Fibroblast of lung (primary cell): Measurements from ENCODE around the gene C11orf97. TPM values are rescaled to one million over a fixed set of nuclear protein-coding genes. Genes with fewer than 3 reads are reported as not detected.

Experiments
- DNase-seq, 2 donors: peaks; one replicate each; pipeline versions ENCODE4 v3.0.0 to v3.0.0-alpha.2; 2010; ENCODE audit warnings: low read depth in 2 of 2
- H2AFZ ChIP-seq: 2 replicates; pipeline ENCODE4 v1.5.1; 2012; ENCODE audit warnings: low read length, control low read depth, inconsistent platforms
- H3K27ac ChIP-seq: 2 replicates; pipeline ENCODE4 v1.5.1; 2011; ENCODE audit warnings: low read length, control low read depth; ENCODE audit not compliant: insufficient read depth
- H3K27me3 ChIP-seq: 2 replicates; pipeline ENCODE4 v1.5.1; 2011; ENCODE audit warnings: mild to moderate bottlenecking, low read length; ENCODE audit not compliant: control insufficient read depth, insufficient read depth
- H3K36me3 ChIP-seq: 2 replicates; pipeline ENCODE4 v1.5.1; 2011; ENCODE audit warnings: low read length; ENCODE audit not compliant: control insufficient read depth, insufficient read depth
- H3K4me1 ChIP-seq: 2 replicates; pipeline ENCODE4 v1.5.1; 2011; ENCODE audit warnings: low read length; ENCODE audit not compliant: control insufficient read depth, insufficient read depth; ENCODE audit errors: extremely low read depth
- H3K4me2 ChIP-seq: 2 replicates; pipeline ENCODE4 v1.5.1; 2011; ENCODE audit warnings: low read length, control low read depth; ENCODE audit not compliant: insufficient read depth; ENCODE audit errors: extremely low read depth
- H3K4me3 ChIP-seq, 4 experiments: fragments of 200-600 bp in 1 of 4; sonication (generic) in 1 of 4; replicated peaks in 1 of 4; 2 replicates each; pipeline ENCODE4 v1.5.1; 2011 to 2016; ENCODE audit warnings: low read length in 4 of 4, low read depth in 3 of 4, mild to moderate bottlenecking in 3 of 4, control low read depth in 2 of 4, inconsistent platforms in 1 of 4, mixed read lengths in 1 of 4; ENCODE audit not compliant: insufficient read depth in 1 of 4; ENCODE audit errors: control extremely low read depth in 1 of 4
- H3K79me2 ChIP-seq: 2 replicates; pipeline ENCODE4 v1.5.1; 2012; ENCODE audit warnings: mild to moderate bottlenecking, low read length, inconsistent platforms; ENCODE audit not compliant: control insufficient read depth, insufficient read depth
- H3K9ac ChIP-seq: 2 replicates; pipeline ENCODE4 v1.5.1; 2011; ENCODE audit warnings: mild to moderate bottlenecking, low read length, control low read depth; ENCODE audit not compliant: insufficient read depth
- H3K9me3 ChIP-seq: 2 replicates; pipeline ENCODE4 v1.5.1; 2012; ENCODE audit warnings: low read depth, low read length; ENCODE audit not compliant: control insufficient read depth, insufficient read depth
- H4K20me1 ChIP-seq: 2 replicates; pipeline ENCODE4 v1.5.1; 2011; ENCODE audit warnings: low read length; ENCODE audit not compliant: control insufficient read depth, insufficient read depth; ENCODE audit errors: extremely low read depth
- EZH2 ChIP-seq: IDR thresholded peaks from 2 replicates; pipeline ENCODE4 v1.5.1; 2012; ENCODE audit warnings: low read length, control low read depth, mild to moderate bottlenecking; ENCODE audit errors: missing control alignments
- polyA plus RNA-seq, 2 donors: library from polyadenylated mRNA; depleted of rRNA in 1 of 2; stranded (reverse) in 1 of 2; unstranded in 1 of 2; fragments of >200 nt; gene quantifications; 2 replicates each; pipeline ENCODE4 v1.2.1, GENCODE V29; 2011 to 2012; ENCODE audit warnings: missing spikeins in 1 of 2
- total RNA-seq: library from RNA; depleted of rRNA; stranded (reverse); fragments of >200 nt; gene quantifications from 2 replicates; pipeline ENCODE4 v1.2.1, GENCODE V29; 2014
- TF ChIP-seq, protein P1 (sequence below), 2 donors: IDR thresholded peaks in 1 of 2; conservative IDR thresholded peaks in 1 of 2; 1 replicate in 1 of 2; 2 replicates in 1 of 2; pipeline ENCODE4 v1.5.1; 2011 to 2012; ENCODE audit warnings: low read length in 2 of 2, control low read depth in 1 of 2, inconsistent platforms in 1 of 2, low read depth in 1 of 2, mild to moderate bottlenecking in 1 of 2

Gene C11orf97
- total and polyA plus RNA-seq, 2 donors (not counting 1 experiment from before 2014, with no cell fraction given): not detected

DNA sequence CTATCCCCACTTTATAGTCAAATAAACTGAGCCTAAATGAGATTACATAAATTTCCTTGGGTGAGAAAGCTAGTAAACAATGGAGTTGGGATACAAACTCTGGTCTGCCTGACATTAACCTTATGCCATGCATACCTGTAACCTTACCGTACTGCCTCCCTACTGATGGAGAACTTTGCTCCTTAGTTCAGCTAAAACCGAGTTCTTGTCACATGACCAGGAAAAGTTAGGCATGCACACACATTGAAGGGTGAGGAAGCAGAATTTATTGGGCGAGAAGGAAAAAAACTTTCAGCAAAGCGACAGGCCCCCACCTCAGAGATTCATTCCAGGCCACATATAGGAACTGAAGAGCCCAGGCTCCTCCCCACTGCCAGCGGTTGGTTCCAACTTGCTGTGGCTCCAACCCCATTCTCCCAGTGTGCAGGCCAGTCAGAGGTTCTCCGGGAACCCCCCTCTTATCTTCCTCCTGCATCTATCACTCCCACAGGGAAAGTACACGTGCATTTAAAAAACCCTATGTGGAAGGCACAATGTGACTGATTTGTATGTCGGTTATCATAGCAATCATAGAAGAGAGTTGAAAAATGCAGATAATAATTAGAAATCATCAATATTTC is 51.7 kb downstream of the C11orf97 start:
- TF ChIP-seq, protein P1, sequence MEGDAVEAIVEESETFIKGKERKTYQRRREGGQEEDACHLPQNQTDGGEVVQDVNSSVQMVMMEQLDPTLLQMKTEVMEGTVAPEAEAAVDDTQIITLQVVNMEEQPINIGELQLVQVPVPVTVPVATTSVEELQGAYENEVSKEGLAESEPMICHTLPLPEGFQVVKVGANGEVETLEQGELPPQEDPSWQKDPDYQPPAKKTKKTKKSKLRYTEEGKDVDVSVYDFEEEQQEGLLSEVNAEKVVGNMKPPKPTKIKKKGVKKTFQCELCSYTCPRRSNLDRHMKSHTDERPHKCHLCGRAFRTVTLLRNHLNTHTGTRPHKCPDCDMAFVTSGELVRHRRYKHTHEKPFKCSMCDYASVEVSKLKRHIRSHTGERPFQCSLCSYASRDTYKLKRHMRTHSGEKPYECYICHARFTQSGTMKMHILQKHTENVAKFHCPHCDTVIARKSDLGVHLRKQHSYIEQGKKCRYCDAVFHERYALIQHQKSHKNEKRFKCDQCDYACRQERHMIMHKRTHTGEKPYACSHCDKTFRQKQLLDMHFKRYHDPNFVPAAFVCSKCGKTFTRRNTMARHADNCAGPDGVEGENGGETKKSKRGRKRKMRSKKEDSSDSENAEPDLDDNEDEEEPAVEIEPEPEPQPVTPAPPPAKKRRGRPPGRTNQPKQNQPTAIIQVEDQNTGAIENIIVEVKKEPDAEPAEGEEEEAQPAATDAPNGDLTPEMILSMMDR (conservative IDR thresholded peaks at IDR 0.05 in 1 of 2, IDR thresholded peaks at IDR 0.05 in 1 of 2; ENCODE audit: low read depth in 1 of 2, low read length in 2 of 2): no peak
- TF ChIP-seq EZH2: no peak
- H3K4me2 ChIP-seq: no peak overlapping the region
- no peak overlapping the region for H3K9ac ChIP-seq
- H3K4me1 ChIP-seq: no peaks in the 10 kb centered on the region
- no peaks in the 10 kb centered on the region for H3K27me3 ChIP-seq
- no peaks in the 10 kb centered on the region for H4K20me1 ChIP-seq
- H3K4me3 ChIP-seq: no peak overlapping the region
- no peak overlapping the region for H2AFZ ChIP-seq
- no peak for DNase-seq
- H3K79me2 ChIP-seq: no peaks in the 10 kb centered on the region
- no peaks in the 10 kb centered on the region for H3K9me3 ChIP-seq
- H3K36me3 ChIP-seq: no peaks in the 10 kb centered on the region
- no peak overlapping the region for H3K27ac ChIP-seq

DNA sequence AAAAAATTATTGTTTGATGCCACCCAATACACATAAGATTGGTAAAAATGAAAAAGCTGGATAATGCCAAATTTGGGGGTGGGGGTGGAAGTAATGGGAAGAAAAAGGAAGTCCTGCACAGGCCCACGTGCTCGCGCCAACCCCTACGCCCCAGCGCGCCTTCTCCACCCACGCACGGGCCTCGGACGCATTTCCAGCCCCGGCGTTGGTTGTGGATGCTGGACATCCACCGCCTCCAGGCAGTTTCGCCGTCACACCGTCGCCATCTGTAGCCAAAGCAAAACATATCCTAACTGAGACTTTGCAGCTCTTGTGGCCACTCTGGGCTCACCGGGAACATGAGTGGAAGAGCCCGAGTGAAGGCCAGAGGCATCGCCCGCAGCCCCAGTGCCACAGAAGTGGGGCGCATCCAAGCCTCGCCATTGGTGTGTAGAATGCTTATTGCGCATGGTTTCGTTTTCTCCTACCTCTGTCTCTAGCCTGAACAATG is 55.0 kb downstream of the C11orf97 start, which contains the start of gene PIWIL4:
PIWIL4 (plus strand) TSS at position 188 of the 490 bp plus-strand sequence; CDS start at position 339, 151 bp downstream.
- Histone ChIP-seq H3K27ac (no peak within 1 kb of the TSS), H3K9me3 (no peaks in the 10 kb centered on the region), H3K4me3 (no peak within 1 kb of the TSS), H3K36me3 (no peaks in the 10 kb centered on the region), H3K27me3 (no peaks in the 10 kb centered on the region), H2AFZ (no peak within 1 kb of the TSS), H4K20me1 (no peaks in the 10 kb centered on the region), H3K79me2 (no peaks in the 10 kb centered on the region), H3K9ac (no peak within 1 kb of the TSS), H3K4me1 (no peaks in the 10 kb centered on the region), H3K4me2 (no peak within 1 kb of the TSS)
- no peak for DNase-seq
- TF ChIP-seq, protein P1 (conservative IDR thresholded peaks at IDR 0.05 in 1 of 2, IDR thresholded peaks at IDR 0.05 in 1 of 2; ENCODE audit: low read depth in 1 of 2, low read length in 2 of 2): no peak
- no peak for TF ChIP-seq EZH2

DNA sequence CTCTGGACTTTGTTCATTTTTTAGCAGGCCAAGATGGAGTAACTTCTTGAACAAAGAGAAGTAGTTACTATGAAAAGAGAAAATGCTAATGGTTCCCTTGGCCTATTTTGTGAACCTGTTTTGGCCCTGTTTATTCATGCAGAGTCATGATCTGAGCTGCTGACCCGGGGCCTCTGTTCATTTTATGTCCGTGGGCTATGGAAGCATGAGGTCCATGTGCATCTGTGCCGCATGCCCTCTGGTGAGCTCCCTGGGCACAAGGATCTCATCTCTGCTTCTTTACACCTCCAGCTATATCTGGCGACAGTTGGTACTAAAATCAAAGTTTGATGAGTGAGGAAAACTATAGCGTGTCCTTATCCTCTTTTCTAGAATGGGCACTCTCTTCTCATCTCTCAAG is 55.9 kb downstream of the C11orf97 start:
- H3K4me3 ChIP-seq: no peak overlapping the region
- no peak overlapping the region for H3K4me2 ChIP-seq
- no peak overlapping the region for H2AFZ ChIP-seq
- H3K36me3 ChIP-seq: no peaks in the 10 kb centered on the region
- H3K4me1 ChIP-seq: no peaks in the 10 kb centered on the region
- TF ChIP-seq, protein P1 (conservative IDR thresholded peaks at IDR 0.05 in 1 of 2, IDR thresholded peaks at IDR 0.05 in 1 of 2; ENCODE audit: low read depth in 1 of 2, low read length in 2 of 2): no peak
- no peak for TF ChIP-seq EZH2
- no peaks in the 10 kb centered on the region for H3K9me3 ChIP-seq
- H4K20me1 ChIP-seq: no peaks in the 10 kb centered on the region
- H3K9ac ChIP-seq: no peak overlapping the region
- H3K27ac ChIP-seq: no peak overlapping the region
- H3K79me2 ChIP-seq: no peaks in the 10 kb centered on the region
- DNase-seq: no peak
- H3K27me3 ChIP-seq: no peaks in the 10 kb centered on the region
